A204.1 (cell line): Measurements from ENCODE around the gene PROX1.

ENCODE experiments used
- FAIRE-seq: peaks from 2 replicates; lab custom pipeline; 2012; peaks lifted over from hg19 to GRCh38; lab: Jason Lieb, UNC

PROX1 gene

GRCh38 chr1:213979751-213980586, 7.8 kb upstream of the PROX1 start:
- FAIRE-seq = no peak

GRCh38 chr1:213980906-213981305, 6.9 kb upstream of the PROX1 start:
- no peak for FAIRE-seq

GRCh38 chr1:213982289-213982671, 5.5 kb upstream of the PROX1 start:
- no peak for FAIRE-seq

- no peak for FAIRE-seq
These were observed 4.9 kb upstream of the PROX1 start for GRCh38 chr1:213982672-213983492.

GRCh38 chr1:213983493-213984386, 4.0 kb upstream of the PROX1 start:
- FAIRE-seq = no peak

- no peak for FAIRE-seq
These were observed 3.2 kb upstream of the PROX1 start for GRCh38 chr1:213984387-213985208.

- no peak for FAIRE-seq
These were observed 2.4 kb upstream of the PROX1 start for GRCh38 chr1:213985209-213986019.

GRCh38 chr1:213986020-213986924, 1.5 kb upstream of the PROX1 start:
- no peak for FAIRE-seq

GRCh38 chr1:213986925-213987250, 885 bp upstream of the PROX1 start:
- no peak for FAIRE-seq

- no peak for FAIRE-seq
These were observed 299 bp upstream of the PROX1 start for GRCh38 chr1:213987422-213987926.

GRCh38 chr1:213988507-213989001, 781 bp downstream of the PROX1 start:
- no peak for FAIRE-seq

GRCh38 chr1:213989002-213989855, 1.5 kb downstream of the PROX1 start:
- FAIRE-seq = no peak

GRCh38 chr1:213993929-213994328, 6.2 kb downstream of the PROX1 start:
- FAIRE-seq = no peak

- no peak for FAIRE-seq
These were observed 7.1 kb downstream of the PROX1 start for GRCh38 chr1:213994888-213995287.

- FAIRE-seq = no peak
These were observed 7.8 kb downstream of the PROX1 start for GRCh38 chr1:213995603-213996002.

GRCh38 chr1:213996320-213997037, 8.7 kb downstream of the PROX1 start:
- FAIRE-seq = no peak

- FAIRE-seq = no peak
These were observed 9.4 kb downstream of the PROX1 start for GRCh38 chr1:213997038-213997771.
